NT2/D1 (cell line): ENCODE data around the gene REPS1.

Source experiments
- SUZ12 ChIP-seq: IDR thresholded peaks from 2 replicates; pipeline ENCODE4 v1.6.1; 2011; ENCODE audit not compliant: insufficient read length, insufficient read depth; ENCODE audit errors: extremely low read depth
- YY1 ChIP-seq: IDR thresholded peaks from 2 replicates; pipeline ENCODE4 v1.6.1; 2011; ENCODE audit not compliant: insufficient read length, insufficient read depth
- ZNF274 ChIP-seq: IDR thresholded peaks from 2 replicates; pipeline ENCODE4 v1.6.1; 2011; ENCODE audit warnings: mild to moderate bottlenecking, low read depth, low read length

DNA sequence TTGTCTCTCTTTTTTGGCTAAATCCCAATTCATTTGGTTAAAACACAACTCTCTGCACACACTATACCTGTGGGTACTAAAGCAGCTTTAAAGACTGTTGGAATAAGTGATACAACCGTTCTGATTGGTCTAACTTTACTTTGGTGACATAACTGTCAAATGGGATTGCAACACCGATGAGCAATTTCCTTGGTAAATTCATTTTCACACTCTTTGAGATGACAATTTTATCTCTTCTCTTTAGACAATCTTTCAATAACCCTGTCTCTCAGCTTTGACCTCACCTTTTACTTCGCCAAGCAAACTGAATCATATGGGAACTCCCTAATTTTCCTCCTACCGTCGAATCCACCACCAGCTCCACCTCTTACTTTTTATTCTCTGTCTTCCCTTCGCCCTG lies 131.4 kb downstream of the REPS1 start:
- TF ChIP-seq ZNF274 (no peak), YY1 (no peak), SUZ12 (no peak)
